Gastroesophageal sphincter (tissue), 4 donors: ENCODE data around the gene BLVRA. TPM values are rescaled to one million over a fixed set of nuclear protein-coding genes. Genes with fewer than 3 reads are reported as not detected.

Experiments
- ATAC-seq: fragments of 150-250 bp; one replicate; pipeline ENCODE4 v1.9.1; 2016; ENCODE audit warnings: mild to moderate bottlenecking, moderate library complexity
- H3K27ac ChIP-seq, 4 donors: fragments of 200-600 bp; sonication (generic) in 3 of 4; 1 replicate in 3 of 4; 2 replicates in 1 of 4; pipeline ENCODE4 v1.5.1; 2016 to 2019
- H3K27me3 ChIP-seq: fragments of 200-600 bp; sonication (generic); one replicate; pipeline ENCODE4 v1.5.1; 2019
- H3K36me3 ChIP-seq, 2 donors: fragments of 200-600 bp; sonication (generic); one replicate each; pipeline ENCODE4 v1.5.1; 2019; ENCODE audit warnings: control low read depth in 1 of 2
- H3K4me1 ChIP-seq, 3 donors: fragments of 200-600 bp; sonication (generic); 1 replicate in 2 of 3; 2 replicates in 1 of 3; pipeline ENCODE4 v1.5.1; 2016 to 2019; ENCODE audit warnings: control low read depth in 2 of 3
- H3K4me3 ChIP-seq, 2 donors: fragments of 200-600 bp; sonication (generic); one replicate each; pipeline ENCODE4 v1.5.1; 2019; ENCODE audit warnings: mild to moderate bottlenecking in 1 of 2, moderate library complexity in 1 of 2
- H3K9me3 ChIP-seq, 3 donors: fragments of 200-600 bp; sonication (generic); one replicate each; pipeline ENCODE4 v1.5.1; 2017 to 2019; ENCODE audit warnings: control low read depth in 2 of 3
- CTCF ChIP-seq, 4 experiments: fragments of 200-600 bp in 2 of 4; fragments of 450-650 bp in 2 of 4; sonication (generic) in 1 of 4; IDR thresholded peaks; one replicate each; pipeline ENCODE4 v1.5.1; 2017 to 2019; ENCODE audit warnings: antibody characterized with exemption in 4 of 4, mild to moderate bottlenecking in 2 of 4, moderate library complexity in 2 of 4
- EP300 ChIP-seq: sonication (generic); formaldehyde crosslinking; IDR thresholded peaks from one replicate; pipeline ENCODE4 v1.6.1; 2017; ENCODE audit warnings: antibody characterized with exemption, mild to moderate bottlenecking
- POLR2A ChIP-seq, 2 donors: fragments of 450-650 bp; IDR thresholded peaks; one replicate each; pipeline ENCODE4 v1.6.1; 2017; ENCODE audit warnings: antibody characterized with exemption in 2 of 2, mild to moderate bottlenecking in 2 of 2, moderate library complexity in 1 of 2
- POLR2AphosphoS5 ChIP-seq: sonication (generic); formaldehyde crosslinking; IDR thresholded peaks from one replicate; pipeline ENCODE4 v1.6.1; 2017; ENCODE audit warnings: antibody characterized with exemption
- WGBS, 2 donors: methylation state at CpG; one replicate each; pipeline ENCODE4 v1.1.5; 2018; ENCODE audit warnings: low coverage in 1 of 2; 5-methylcytosine and 5-hydroxymethylcytosine counted together
- total RNA-seq, 4 donors: library from RNA; depleted of rRNA; stranded (reverse); fragments of >200 nt; gene quantifications; one replicate each; pipeline ENCODE4 v1.1.0, GENCODE V29; 2016

BLVRA gene
- total RNA-seq, 4 donors from 2014 or later, result 65.6 to 113 (median 92.6) TPM

- 64 to 76% methylated on average over 4 to 6 of the region's 6 CpGs for WGBS, 2 donors
Measured at GRCh38 chr7:43792471-43793150, 34.1 kb downstream of the BLVRA start.

GRCh38 chr7:43799605-43800004 lies 41.1 kb downstream of the BLVRA start:
- Histone ChIP-seq H3K4me1 (no peaks in the 10 kb centered on the region), H3K36me3 (peaks cover 0 to 86% of the 10 kb centered on the region in 2 donors), H3K4me3 (no peak overlapping the region), H3K27ac (no peak overlapping the region), H3K9me3 (no peaks in the 10 kb centered on the region), H3K27me3 (no peaks in the 10 kb centered on the region)
- TF ChIP-seq POLR2AphosphoS5 (no peak), EP300 (no peak), CTCF (IDR thresholded peaks at IDR 0.05) (no peak), POLR2A (IDR thresholded peaks at IDR 0.05) (no peak)
- whole genome bisulfite sequencing, 2 donors, result 75 to 79% methylated on average over 4 of the region's 4 CpGs
- ATAC-seq, result no peak

More at GRCh38 chr7:43792471-43793150, 34.1 kb downstream of the BLVRA start:
- H3K27ac ChIP-seq, result peak overlapping the region in 3 of 4 donors; percentile 51 to 74 (median 63)
- H3K9me3 ChIP-seq, result no peaks in the 10 kb centered on the region
- no peak overlapping the region for H3K4me3 ChIP-seq
- peaks cover 0 to 90% of the 10 kb centered on the region in 2 donors for H3K36me3 ChIP-seq
- H3K4me1 ChIP-seq, result peaks cover 0 to 14% (median 0%) of the 10 kb centered on the region in 3 donors
- TF ChIP-seq POLR2A (IDR thresholded peaks at IDR 0.05) (no peak), POLR2AphosphoS5 (no peak), EP300 (no peak), CTCF (IDR thresholded peaks at IDR 0.05) (no peak)
- no peaks in the 10 kb centered on the region for H3K27me3 ChIP-seq
- ATAC-seq, result peak; percentile 53

GRCh38 chr7:43803865-43804264 lies 45.4 kb downstream of the BLVRA start:
- 100% methylated on average over 1 of the region's 2 CpGs; no CpG with 5 or more reads in 1 of the 2 donors for WGBS, 2 donors
- H3K36me3 ChIP-seq, result peaks cover 0 to 99% of the 10 kb centered on the region in 2 donors
- TF ChIP-seq POLR2AphosphoS5, result no peak
- TF ChIP-seq POLR2A (IDR thresholded peaks at IDR 0.05), result no peak
- TF ChIP-seq CTCF (IDR thresholded peaks at IDR 0.05), result no peak
- TF ChIP-seq EP300, result no peak
- H3K27me3 ChIP-seq, result no peaks in the 10 kb centered on the region
- no peak for ATAC-seq
- no peaks in the 10 kb centered on the region for H3K9me3 ChIP-seq
- no peak overlapping the region for H3K27ac ChIP-seq
- H3K4me3 ChIP-seq, result no peak overlapping the region
- no peaks in the 10 kb centered on the region for H3K4me1 ChIP-seq

- Histone ChIP-seq H3K36me3 (peaks cover 0 to 58% of the 10 kb centered on the region in 2 donors), H3K4me3 (no peak overlapping the region), H3K9me3 (no peaks in the 10 kb centered on the region), H3K4me1 (no peaks in the 10 kb centered on the region), H3K27me3 (peaks cover 2% of the 10 kb centered on the region), H3K27ac (no peak overlapping the region)
- TF ChIP-seq POLR2AphosphoS5 (no peak), CTCF (IDR thresholded peaks at IDR 0.05) (no peak), EP300 (no peak)
- WGBS, 2 donors, result 83 to 85% methylated on average over 4 to 11 of the region's 11 CpGs
- no peak for ATAC-seq
Measured at GRCh38 chr7:43808410-43808809, 49.9 kb downstream of the BLVRA start.
